Measurements from ENCODE around the gene GHR. TPM values are rescaled to one million over a fixed set of nuclear protein-coding genes. Genes with fewer than 3 reads are reported as not detected.

GHR gene
- total RNA-seq, 1 experiment from 2014 or later = 0.28 TPM

GRCh38 chr5:42600441-42600840 lies 177.2 kb downstream of the GHR start:
- DNase-seq = no peak
- Histone ChIP-seq H3K4me3 (ENCODE audit: insufficient read depth, low read depth, low read length) (no peak overlapping the region), H3K36me3 (replicated peaks; ENCODE audit: control insufficient read depth, insufficient read depth, low read length) (no peaks in the 10 kb centered on the region), H3K27me3 (ENCODE audit: control insufficient read depth, insufficient read depth, low read length) (no peaks in the 10 kb centered on the region)

- Histone ChIP-seq H3K27me3 (ENCODE audit: control insufficient read depth, insufficient read depth, low read length) (no peaks in the 10 kb centered on the region), H3K4me3 (ENCODE audit: insufficient read depth, low read depth, low read length) (no peak overlapping the region), H3K36me3 (replicated peaks; ENCODE audit: control insufficient read depth, insufficient read depth, low read length) (no peaks in the 10 kb centered on the region)
- DNase-seq = no peak
Observed at GRCh38 chr5:42604171-42604711, 181.0 kb downstream of the GHR start.

- no peak overlapping the region for H3K4me3 ChIP-seq (ENCODE audit: insufficient read depth, low read depth, low read length)
- no peaks in the 10 kb centered on the region for H3K27me3 ChIP-seq (ENCODE audit: control insufficient read depth, insufficient read depth, low read length)
- no peaks in the 10 kb centered on the region for H3K36me3 ChIP-seq (replicated peaks; ENCODE audit: control insufficient read depth, insufficient read depth, low read length)
- DNase-seq = no peak
Observed at GRCh38 chr5:42605490-42605889, 182.3 kb downstream of the GHR start.

- DNase-seq = no peak
- H3K4me3 ChIP-seq (ENCODE audit: insufficient read depth, low read depth, low read length) = no peak overlapping the region
- H3K27me3 ChIP-seq (ENCODE audit: control insufficient read depth, insufficient read depth, low read length) = no peaks in the 10 kb centered on the region
Observed at GRCh38 chr5:42606464-42606869, 183.2 kb downstream of the GHR start.

GRCh38 chr5:42611437-42611836 lies 188.2 kb downstream of the GHR start:
- Histone ChIP-seq H3K27me3 (ENCODE audit: control insufficient read depth, insufficient read depth, low read length) (no peaks in the 10 kb centered on the region), H3K4me3 (ENCODE audit: insufficient read depth, low read depth, low read length) (no peak overlapping the region), H3K36me3 (replicated peaks; ENCODE audit: control insufficient read depth, insufficient read depth, low read length) (no peaks in the 10 kb centered on the region)
- no peak for DNase-seq

More at GRCh38 chr5:42606464-42606869, 183.2 kb downstream of the GHR start:
- H3K36me3 ChIP-seq (replicated peaks; ENCODE audit: control insufficient read depth, insufficient read depth, low read length) = no peaks in the 10 kb centered on the region

GRCh38 chr5:42612750-42613366 lies 189.6 kb downstream of the GHR start:
- DNase-seq = no peak

GRCh38 chr5:42614509-42614908 lies 191.3 kb downstream of the GHR start:
- Histone ChIP-seq H3K4me3 (ENCODE audit: insufficient read depth, low read depth, low read length) (no peak overlapping the region), H3K27me3 (ENCODE audit: control insufficient read depth, insufficient read depth, low read length) (no peaks in the 10 kb centered on the region), H3K36me3 (replicated peaks; ENCODE audit: control insufficient read depth, insufficient read depth, low read length) (no peaks in the 10 kb centered on the region)
- DNase-seq = no peak

More at GRCh38 chr5:42612750-42613366, 189.6 kb downstream of the GHR start:
- no peaks in the 10 kb centered on the region for H3K27me3 ChIP-seq (ENCODE audit: control insufficient read depth, insufficient read depth, low read length)
- no peak overlapping the region for H3K4me3 ChIP-seq (ENCODE audit: insufficient read depth, low read depth, low read length)
- no peaks in the 10 kb centered on the region for H3K36me3 ChIP-seq (replicated peaks; ENCODE audit: control insufficient read depth, insufficient read depth, low read length)

GRCh38 chr5:42620579-42621216 lies 197.5 kb downstream of the GHR start:
- Histone ChIP-seq H3K36me3 (replicated peaks; ENCODE audit: control insufficient read depth, insufficient read depth, low read length) (no peaks in the 10 kb centered on the region), H3K27me3 (ENCODE audit: control insufficient read depth, insufficient read depth, low read length) (no peaks in the 10 kb centered on the region), H3K4me3 (ENCODE audit: insufficient read depth, low read depth, low read length) (no peak overlapping the region)
- DNase-seq = no peak

- Histone ChIP-seq H3K4me3 (ENCODE audit: insufficient read depth, low read depth, low read length) (no peak overlapping the region), H3K27me3 (ENCODE audit: control insufficient read depth, insufficient read depth, low read length) (no peaks in the 10 kb centered on the region), H3K36me3 (replicated peaks; ENCODE audit: control insufficient read depth, insufficient read depth, low read length) (no peaks in the 10 kb centered on the region)
- DNase-seq = no peak
Observed at GRCh38 chr5:42621242-42621641, 198.0 kb downstream of the GHR start.

GRCh38 chr5:42621662-42622061 lies 198.4 kb downstream of the GHR start:
- Histone ChIP-seq H3K4me3 (ENCODE audit: insufficient read depth, low read depth, low read length) (no peak overlapping the region), H3K27me3 (ENCODE audit: control insufficient read depth, insufficient read depth, low read length) (no peaks in the 10 kb centered on the region), H3K36me3 (replicated peaks; ENCODE audit: control insufficient read depth, insufficient read depth, low read length) (no peaks in the 10 kb centered on the region)
- no peak for DNase-seq

- no peaks in the 10 kb centered on the region for H3K36me3 ChIP-seq (replicated peaks; ENCODE audit: control insufficient read depth, insufficient read depth, low read length)
- H3K4me3 ChIP-seq (ENCODE audit: insufficient read depth, low read depth, low read length) = no peak overlapping the region
- no peak for DNase-seq
- H3K27me3 ChIP-seq (ENCODE audit: control insufficient read depth, insufficient read depth, low read length) = no peaks in the 10 kb centered on the region
Observed at GRCh38 chr5:42624912-42625311, 201.7 kb downstream of the GHR start.

- DNase-seq = no peak
- H3K36me3 ChIP-seq (replicated peaks; ENCODE audit: control insufficient read depth, insufficient read depth, low read length) = no peaks in the 10 kb centered on the region
- no peaks in the 10 kb centered on the region for H3K27me3 ChIP-seq (ENCODE audit: control insufficient read depth, insufficient read depth, low read length)
- no peak overlapping the region for H3K4me3 ChIP-seq (ENCODE audit: insufficient read depth, low read depth, low read length)
Observed at GRCh38 chr5:42626462-42626861, 203.2 kb downstream of the GHR start.

- Histone ChIP-seq H3K4me3 (ENCODE audit: insufficient read depth, low read depth, low read length) (no peak overlapping the region), H3K27me3 (ENCODE audit: control insufficient read depth, insufficient read depth, low read length) (no peaks in the 10 kb centered on the region), H3K36me3 (replicated peaks; ENCODE audit: control insufficient read depth, insufficient read depth, low read length) (no peaks in the 10 kb centered on the region)
- DNase-seq = no peak
Observed at GRCh38 chr5:42628821-42629220, 205.6 kb downstream of the GHR start.

GRCh38 chr5:42629284-42629683 lies 206.0 kb downstream of the GHR start:
- no peaks in the 10 kb centered on the region for H3K36me3 ChIP-seq (replicated peaks; ENCODE audit: control insufficient read depth, insufficient read depth, low read length)
- no peaks in the 10 kb centered on the region for H3K27me3 ChIP-seq (ENCODE audit: control insufficient read depth, insufficient read depth, low read length)
- H3K4me3 ChIP-seq (ENCODE audit: insufficient read depth, low read depth, low read length) = no peak overlapping the region
- DNase-seq = no peak

GRCh38 chr5:42631241-42631640 lies 208.0 kb downstream of the GHR start:
- Histone ChIP-seq H3K36me3 (replicated peaks; ENCODE audit: control insufficient read depth, insufficient read depth, low read length) (no peaks in the 10 kb centered on the region), H3K27me3 (ENCODE audit: control insufficient read depth, insufficient read depth, low read length) (no peaks in the 10 kb centered on the region), H3K4me3 (ENCODE audit: insufficient read depth, low read depth, low read length) (no peak overlapping the region)
- DNase-seq = no peak
